ENCODE measurements around the gene CNIH4. TPM values are rescaled to one million over a fixed set of nuclear protein-coding genes. Genes with fewer than 3 reads are reported as not detected.
A peak's percentile ranks its signal among the peaks of the same experiment; 100 is the strongest.

CNIH4 gene
- polyA plus RNA-seq, 1 of the 3 experiments (the other 2 are of a cell fraction) = 37.7 TPM

GRCh38 chr1:224408294-224408590, 51.6 kb downstream of the CNIH4 start:
- ChIA-PET POLR2A (no interaction called here), CTCF (interaction anchor here (0.7 to 1.7 kb wide), 4 partner anchors 49 to 1326 kb away, joined by 3 read pairs; no protein-coding TSS in a partner anchor)
- H3K79me2 ChIP-seq (ENCODE audit: insufficient read depth) = peaks cover 42% of the 10 kb centered on the region; the same call in 1 of the 2 replicates
- H3F3A ChIP-seq (replicated peaks; ENCODE audit: insufficient read depth) = peaks cover 21% of the 10 kb centered on the region
- TF ChIP-seq MAX (IDR thresholded peaks at IDR 0.05; ENCODE audit: low read depth) = no peak
- TF ChIP-seq RXRA (IDR thresholded peaks at IDR 0.05; ENCODE audit: borderline replicate concordance, low read depth) = no peak
- TF ChIP-seq FOXM1 (IDR thresholded peaks at IDR 0.05; ENCODE audit: low read depth) = no peak
- no peak for TF ChIP-seq TEAD4 (IDR thresholded peaks at IDR 0.05; ENCODE audit: borderline replicate concordance, insufficient read depth)
- TF ChIP-seq FOSL2 (IDR thresholded peaks at IDR 0.05; ENCODE audit: borderline replicate concordance, low read depth) = no peak
- TF ChIP-seq TAF1 (IDR thresholded peaks at IDR 0.05; ENCODE audit: borderline replicate concordance, low read depth, low read length) = no peak
- TF ChIP-seq POLR2AphosphoS5 (IDR thresholded peaks at IDR 0.05; ENCODE audit: low read depth, low read length) = no peak
- no peak for TF ChIP-seq NFIC (IDR thresholded peaks at IDR 0.05; ENCODE audit: borderline replicate concordance)
- no peak for TF ChIP-seq USF2 (IDR thresholded peaks at IDR 0.05; ENCODE audit: borderline replicate concordance, low read depth, low read length)
- TF ChIP-seq EP300 (IDR thresholded peaks at IDR 0.05; ENCODE audit: borderline replicate concordance in 1 of 2, low read depth in 1 of 2, low read length in 1 of 2) = no peak
- TF ChIP-seq SIN3A (IDR thresholded peaks at IDR 0.05; ENCODE audit: borderline replicate concordance, low read depth, low read length) = no peak
- no peak for TF ChIP-seq SMC3 (IDR thresholded peaks at IDR 0.05; ENCODE audit: low read depth, low read length)
- TF ChIP-seq JUND (IDR thresholded peaks at IDR 0.05) = no peak
- peaks cover 11% of the 10 kb centered on the region; the same call in 1 of the 2 replicates for H4K20me1 ChIP-seq (ENCODE audit: insufficient read depth)
- peaks cover 81 to 84% of the 10 kb centered on the region in 2 experiments for H3K36me3 ChIP-seq (replicated peaks in 1 of 2; ENCODE audit: control insufficient read depth in 1 of 2, insufficient read depth in 2 of 2, low read length in 1 of 2)
- H3K4me3 ChIP-seq (ENCODE audit: low read depth in 2 of 2, low read length in 1 of 2) = no peak overlapping the region
- 0 out of 4 replicates have a peak overlapping the region, but pooled peaks of 1 of the 2 experiments have one; percentile 4 for H3K27ac ChIP-seq (ENCODE audit: low read depth in 2 of 2, low read length in 1 of 2)
- no peaks in the 10 kb centered on the region for H3K9me2 ChIP-seq
- no peak for DNase-seq
- no peak overlapping the region for H3K4me2 ChIP-seq
- no peak overlapping the region for H3K9ac ChIP-seq
- peaks cover 0 to 15% of the 10 kb centered on the region in 2 experiments; a peak in 2 of 4 replicates for H3K4me1 ChIP-seq (ENCODE audit: control insufficient read depth in 1 of 2, insufficient read depth in 2 of 2, low read depth in 1 of 2, low read length in 1 of 2)
- H2AFZ ChIP-seq (ENCODE audit: low read depth) = no peak overlapping the region
- WGBS (ENCODE audit: low lambda C conversion rate) = 94% methylated on average over 1 of the region's 1 CpG
- no peaks in the 10 kb centered on the region for H3K9me3 ChIP-seq
- H3K27me3 ChIP-seq (ENCODE audit: insufficient read depth) = no peaks in the 10 kb centered on the region

- 100% methylated on average over 1 of the region's 1 CpG for WGBS (ENCODE audit: low lambda C conversion rate)
- POLR2A ChIA-PET = no interaction called here
Measured at GRCh38 chr1:224411766-224412165, 55.1 kb downstream of the CNIH4 start.

More at GRCh38 chr1:224411766-224412165, 55.1 kb downstream of the CNIH4 start:
- H3K4me1 ChIP-seq (ENCODE audit: control insufficient read depth in 1 of 2, insufficient read depth in 2 of 2, low read depth in 1 of 2, low read length in 1 of 2) = peaks cover 0 to 15% of the 10 kb centered on the region in 2 experiments; a peak in 1 of 4 replicates
- CTCF ChIA-PET = interaction anchor here (0.6 kb wide), 1 partner anchor 275 kb away, joined by 3 read pairs; no protein-coding TSS in a partner anchor
- H2AFZ ChIP-seq (ENCODE audit: low read depth) = no peak overlapping the region
- TF ChIP-seq EZH2phosphoT487 (IDR thresholded peaks at IDR 0.05; ENCODE audit: borderline replicate concordance, low read depth) (no peak), JUND (IDR thresholded peaks at IDR 0.05) (no peak), SIN3A (IDR thresholded peaks at IDR 0.05; ENCODE audit: borderline replicate concordance, low read depth, low read length) (no peak), EP300 (IDR thresholded peaks at IDR 0.05; ENCODE audit: borderline replicate concordance in 1 of 2, low read depth in 1 of 2, low read length in 1 of 2) (no peak), GABPA (IDR thresholded peaks at IDR 0.05; ENCODE audit: low read depth) (no peak), ELF1 (IDR thresholded peaks at IDR 0.05) (no peak), POLR2AphosphoS5 (IDR thresholded peaks at IDR 0.05; ENCODE audit: low read depth, low read length) (no peak)
- H3K27ac ChIP-seq (ENCODE audit: low read depth in 2 of 2, low read length in 1 of 2) = peak overlapping the region in 1 of 2 experiments; percentile 34; a peak in 2 of 4 replicates
- H3F3A ChIP-seq (replicated peaks; ENCODE audit: insufficient read depth) = peaks cover 28% of the 10 kb centered on the region
- peaks cover 11% of the 10 kb centered on the region; the same call in 1 of the 2 replicates for H4K20me1 ChIP-seq (ENCODE audit: insufficient read depth)
- DNase-seq = no peak
- no peaks in the 10 kb centered on the region for H3K9me3 ChIP-seq
- peaks cover 72 to 86% of the 10 kb centered on the region in 2 experiments for H3K36me3 ChIP-seq (replicated peaks in 1 of 2; ENCODE audit: control insufficient read depth in 1 of 2, insufficient read depth in 2 of 2, low read length in 1 of 2)
- no peaks in the 10 kb centered on the region for H3K27me3 ChIP-seq (ENCODE audit: insufficient read depth)
- no peaks in the 10 kb centered on the region for H3K9me2 ChIP-seq
- no peak overlapping the region; the same call in 1 of the 2 replicates for H3K4me2 ChIP-seq
- H3K79me2 ChIP-seq (ENCODE audit: insufficient read depth) = peaks cover 37% of the 10 kb centered on the region; the same call in 1 of the 2 replicates
- H3K4me3 ChIP-seq (ENCODE audit: low read depth in 2 of 2, low read length in 1 of 2) = no peak overlapping the region
- no peak overlapping the region for H3K9ac ChIP-seq
